Neural cell (in vitro differentiated cells): Measurements from ENCODE around the gene BNIPL. TPM values are rescaled to one million over a fixed set of nuclear protein-coding genes. Genes with fewer than 3 reads are reported as not detected.

Experiments
- H2AFZ ChIP-seq: fragments of 200-600, 300-800 bp; sonication (generic), shearing (Covaris generic); 2 replicates; pipeline ENCODE4 v1.6.0; 2014; ENCODE audit warnings: low read depth, mild to moderate bottlenecking, antibody characterized with exemption, low read length, moderate library complexity
- H3F3A ChIP-seq: fragments of 200-600 bp; shearing (Covaris generic); 2 replicates; pipeline ENCODE4 v1.6.1; 2016; ENCODE audit warnings: mild to moderate bottlenecking, moderate library complexity, mixed read lengths, antibody characterized with exemption, low read length; ENCODE audit not compliant: insufficient read depth, poor library complexity, severe bottlenecking
- H3K27ac ChIP-seq: fragments of 200-600, 300-800 bp; sonication (generic), shearing (Covaris generic); 2 replicates; pipeline ENCODE4 v1.5.1; 2014; ENCODE audit warnings: mild to moderate bottlenecking, low read length, moderate library complexity
- H3K27me3 ChIP-seq: fragments of 300-800, 200-600 bp; sonication (generic), shearing (Covaris generic); 2 replicates; pipeline ENCODE4 v1.6.0; 2014; ENCODE audit warnings: mild to moderate bottlenecking, low read depth, low read length, moderate library complexity; ENCODE audit not compliant: insufficient read depth
- H3K36me3 ChIP-seq: fragments of 300-800, 200-600 bp; sonication (generic), shearing (Covaris generic); 2 replicates; pipeline ENCODE4 v1.5.1; 2014; ENCODE audit warnings: mild to moderate bottlenecking, antibody characterized with exemption, low read length, moderate library complexity; ENCODE audit not compliant: insufficient read depth
- H3K4me2 ChIP-seq: fragments of 300-800, 200-600 bp; sonication (generic), shearing (Covaris generic); 2 replicates; pipeline ENCODE4 v1.6.0; 2014; ENCODE audit warnings: mild to moderate bottlenecking, low read length
- H3K4me3 ChIP-seq: fragments of 300-800, 200-600 bp; sonication (generic), shearing (Covaris generic); 2 replicates; pipeline ENCODE4 v1.5.1; 2014; ENCODE audit warnings: mild to moderate bottlenecking, low read length, moderate library complexity
- H3K79me2 ChIP-seq: fragments of 200-600 bp; shearing (Covaris generic); replicated peaks from 2 replicates; pipeline ENCODE4 v1.6.0; 2014; ENCODE audit warnings: mild to moderate bottlenecking, low read length, moderate library complexity; ENCODE audit not compliant: insufficient read depth
- H3K9ac ChIP-seq: fragments of 300-800, 200-600 bp; sonication (generic), shearing (Covaris generic); 2 replicates; pipeline ENCODE4 v1.6.1; 2016; ENCODE audit warnings: mild to moderate bottlenecking, low read length, mixed read lengths
- H3K9me2 ChIP-seq: fragments of 200-600 bp; shearing (Covaris generic); 2 replicates; pipeline ENCODE4 v1.6.1; 2016; ENCODE audit warnings: mild to moderate bottlenecking, low read length, mixed read lengths; ENCODE audit not compliant: insufficient read depth
- H3K9me3 ChIP-seq: fragments of 200-600, 300-800 bp; sonication (generic), shearing (Covaris generic); 2 replicates; pipeline ENCODE4 v1.6.1; 2016; ENCODE audit warnings: mild to moderate bottlenecking, mixed run types, low read length, moderate library complexity, mixed read lengths
- H4K20me1 ChIP-seq: fragments of 200-600 bp; shearing (Covaris generic); 2 replicates; pipeline ENCODE4 v1.6.1; 2016; ENCODE audit warnings: mild to moderate bottlenecking, mixed run types; ENCODE audit not compliant: insufficient read depth
- EP300 ChIP-seq: fragments of 450-650 bp; conservative IDR thresholded peaks from 2 replicates; pipeline ENCODE4 v1.6.1; 2014; ENCODE audit warnings: antibody characterized with exemption, mild to moderate bottlenecking, moderate library complexity; ENCODE audit not compliant: poor library complexity, severe bottlenecking
- EZH2 ChIP-seq: fragments of 200-600, 300-800 bp; shearing (Covaris generic), sonication (generic); IDR thresholded peaks from 2 replicates; pipeline ENCODE4 v1.6.1; 2014; ENCODE audit warnings: antibody characterized with exemption, low read length, borderline replicate concordance, mild to moderate bottlenecking; ENCODE audit not compliant: insufficient read depth, poor library complexity, severe bottlenecking
- MXI1 ChIP-seq: fragments of 450-650 bp; conservative IDR thresholded peaks from 2 replicates; pipeline ENCODE4 v1.6.1; 2014; ENCODE audit warnings: antibody characterized with exemption, mild to moderate bottlenecking; ENCODE audit not compliant: poor library complexity, severe bottlenecking
- POLR2AphosphoS5 ChIP-seq: IDR thresholded peaks from 2 replicates; pipeline ENCODE4 v1.6.1; 2012
- RAD21 ChIP-seq: fragments of 450-650 bp; conservative IDR thresholded peaks from 2 replicates; pipeline ENCODE4 v1.6.1; 2014; ENCODE audit warnings: antibody characterized with exemption, mild to moderate bottlenecking, moderate library complexity
- REST ChIP-seq: IDR thresholded peaks from 2 replicates; pipeline ENCODE4 v1.6.1; 2012; ENCODE audit warnings: borderline replicate concordance
- SMC3 ChIP-seq: fragments of 450-650 bp; conservative IDR thresholded peaks from 2 replicates; pipeline ENCODE4 v1.6.1; 2014; ENCODE audit warnings: antibody characterized with exemption, mild to moderate bottlenecking, moderate library complexity; ENCODE audit not compliant: poor library complexity
- TAF1 ChIP-seq: IDR thresholded peaks from 2 replicates; pipeline ENCODE4 v1.6.1; 2012; ENCODE audit warnings: low read depth
- polyA plus RNA-seq: library from polyadenylated mRNA; depleted of rRNA; stranded (reverse); fragments of >200 nt; gene quantifications from 2 replicates; pipeline ENCODE4 v1.2.3, GENCODE V29; 2014
- TF ChIP-seq, protein P1 (sequence below): fragments of 450-650 bp; IDR thresholded peaks from 2 replicates; pipeline ENCODE4 v1.5.1; 2014; ENCODE audit warnings: antibody characterized with exemption, mild to moderate bottlenecking, moderate library complexity; ENCODE audit not compliant: poor library complexity, severe bottlenecking

BNIPL gene
- polyA plus RNA-seq, 1 donor from 2014 or later, result 0.33 TPM

- no peak for TF ChIP-seq TAF1
- TF ChIP-seq MXI1, result no peak
- no peak for TF ChIP-seq RAD21
- TF ChIP-seq, protein P1, sequence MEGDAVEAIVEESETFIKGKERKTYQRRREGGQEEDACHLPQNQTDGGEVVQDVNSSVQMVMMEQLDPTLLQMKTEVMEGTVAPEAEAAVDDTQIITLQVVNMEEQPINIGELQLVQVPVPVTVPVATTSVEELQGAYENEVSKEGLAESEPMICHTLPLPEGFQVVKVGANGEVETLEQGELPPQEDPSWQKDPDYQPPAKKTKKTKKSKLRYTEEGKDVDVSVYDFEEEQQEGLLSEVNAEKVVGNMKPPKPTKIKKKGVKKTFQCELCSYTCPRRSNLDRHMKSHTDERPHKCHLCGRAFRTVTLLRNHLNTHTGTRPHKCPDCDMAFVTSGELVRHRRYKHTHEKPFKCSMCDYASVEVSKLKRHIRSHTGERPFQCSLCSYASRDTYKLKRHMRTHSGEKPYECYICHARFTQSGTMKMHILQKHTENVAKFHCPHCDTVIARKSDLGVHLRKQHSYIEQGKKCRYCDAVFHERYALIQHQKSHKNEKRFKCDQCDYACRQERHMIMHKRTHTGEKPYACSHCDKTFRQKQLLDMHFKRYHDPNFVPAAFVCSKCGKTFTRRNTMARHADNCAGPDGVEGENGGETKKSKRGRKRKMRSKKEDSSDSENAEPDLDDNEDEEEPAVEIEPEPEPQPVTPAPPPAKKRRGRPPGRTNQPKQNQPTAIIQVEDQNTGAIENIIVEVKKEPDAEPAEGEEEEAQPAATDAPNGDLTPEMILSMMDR, result no peak
- no peak for TF ChIP-seq SMC3
- TF ChIP-seq POLR2AphosphoS5, result no peak
- TF ChIP-seq REST, result no peak
- no peak for TF ChIP-seq EZH2
- no peak for TF ChIP-seq EP300
- H3K9me2 ChIP-seq, result no peaks in the 10 kb centered on the region
- H2AFZ ChIP-seq, result no peak overlapping the region
- no peaks in the 10 kb centered on the region for H4K20me1 ChIP-seq
- H3K9me3 ChIP-seq, result no peaks in the 10 kb centered on the region
- no peak overlapping the region for H3K27ac ChIP-seq
- H3K4me2 ChIP-seq, result no peak overlapping the region
- no peaks in the 10 kb centered on the region for H3K36me3 ChIP-seq
- no peaks in the 10 kb centered on the region for H3F3A ChIP-seq
- no peaks in the 10 kb centered on the region for H3K27me3 ChIP-seq
- no peak overlapping the region for H3K9ac ChIP-seq
- H3K79me2 ChIP-seq, result peaks cover 6% of the 10 kb centered on the region
- no peak overlapping the region for H3K4me3 ChIP-seq
These were observed 23.5 kb upstream of the BNIPL start for GRCh38 chr1:151012684-151013471.

GRCh38 chr1:151013518-151013917 is 22.9 kb upstream of the BNIPL start:
- H3K36me3 ChIP-seq, result no peaks in the 10 kb centered on the region
- no peaks in the 10 kb centered on the region for H4K20me1 ChIP-seq
- no peaks in the 10 kb centered on the region for H3K27me3 ChIP-seq
- no peaks in the 10 kb centered on the region for H3K9me3 ChIP-seq
- no peak overlapping the region for H3K27ac ChIP-seq
- H3K9ac ChIP-seq, result no peak overlapping the region
- peaks cover 6% of the 10 kb centered on the region for H3K79me2 ChIP-seq
- no peak overlapping the region for H3K4me2 ChIP-seq
- no peaks in the 10 kb centered on the region for H3K9me2 ChIP-seq
- H3K4me3 ChIP-seq, result no peak overlapping the region
- TF ChIP-seq POLR2AphosphoS5 (no peak), MXI1 (no peak), TAF1 (no peak), REST (no peak), EP300 (no peak), SMC3 (no peak), EZH2 (no peak), RAD21 (no peak)
- TF ChIP-seq, protein P1, result no peak
- H3F3A ChIP-seq, result no peaks in the 10 kb centered on the region
- no peak overlapping the region for H2AFZ ChIP-seq
